ENCODE results near the gene HACE1. TPM values are rescaled to one million over a fixed set of nuclear protein-coding genes. Genes with fewer than 3 reads are reported as not detected.

The HACE1 gene
- total RNA-seq, 6 donors from 2014 or later = 6.3 to 25.3 (median 14.7) TPM

DNA sequence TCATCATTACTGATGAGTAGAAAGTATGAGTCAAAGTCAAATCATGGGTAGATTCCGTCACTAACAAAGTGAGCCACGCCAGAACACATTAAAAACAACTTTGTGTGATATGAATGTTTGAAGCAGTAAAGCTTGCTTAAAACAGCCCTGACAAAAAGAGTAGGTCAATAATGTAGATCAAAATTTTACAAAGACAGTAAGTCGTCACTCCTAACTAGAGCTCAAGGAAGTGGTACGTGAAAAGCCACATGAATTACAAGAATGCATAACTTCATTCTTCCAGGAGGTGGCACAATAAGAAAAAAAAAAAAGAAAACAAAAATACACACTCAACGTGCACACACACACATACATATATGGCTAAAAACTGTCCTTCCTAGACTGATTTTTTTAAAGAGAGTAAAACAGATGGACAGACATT, 69.9 kb downstream of the HACE1 start:
- ATAC-seq (ENCODE audit: low FRiP score in 2 of 2) = peak in 1 of 2 donors; percentile 32
- 35 to 36% methylated on average over 5 of the region's 5 CpGs for WGBS, 2 donors
- H3K4me3 ChIP-seq = no peak overlapping the region
- H3K36me3 ChIP-seq = peaks cover 0 to 18% (median 2%) of the 10 kb centered on the region in 4 donors
- no peaks in the 10 kb centered on the region for H3K9me3 ChIP-seq
- DNase-seq = no peak
- H3K4me1 ChIP-seq = peaks cover 0 to 8% (median 0%) of the 10 kb centered on the region in 4 donors
- no peaks in the 10 kb centered on the region for H3K27me3 ChIP-seq
- TF ChIP-seq EP300 (IDR thresholded peaks at IDR 0.05) = no peak
- TF ChIP-seq, protein P1, sequence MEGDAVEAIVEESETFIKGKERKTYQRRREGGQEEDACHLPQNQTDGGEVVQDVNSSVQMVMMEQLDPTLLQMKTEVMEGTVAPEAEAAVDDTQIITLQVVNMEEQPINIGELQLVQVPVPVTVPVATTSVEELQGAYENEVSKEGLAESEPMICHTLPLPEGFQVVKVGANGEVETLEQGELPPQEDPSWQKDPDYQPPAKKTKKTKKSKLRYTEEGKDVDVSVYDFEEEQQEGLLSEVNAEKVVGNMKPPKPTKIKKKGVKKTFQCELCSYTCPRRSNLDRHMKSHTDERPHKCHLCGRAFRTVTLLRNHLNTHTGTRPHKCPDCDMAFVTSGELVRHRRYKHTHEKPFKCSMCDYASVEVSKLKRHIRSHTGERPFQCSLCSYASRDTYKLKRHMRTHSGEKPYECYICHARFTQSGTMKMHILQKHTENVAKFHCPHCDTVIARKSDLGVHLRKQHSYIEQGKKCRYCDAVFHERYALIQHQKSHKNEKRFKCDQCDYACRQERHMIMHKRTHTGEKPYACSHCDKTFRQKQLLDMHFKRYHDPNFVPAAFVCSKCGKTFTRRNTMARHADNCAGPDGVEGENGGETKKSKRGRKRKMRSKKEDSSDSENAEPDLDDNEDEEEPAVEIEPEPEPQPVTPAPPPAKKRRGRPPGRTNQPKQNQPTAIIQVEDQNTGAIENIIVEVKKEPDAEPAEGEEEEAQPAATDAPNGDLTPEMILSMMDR (IDR thresholded peaks at IDR 0.05) = peak in 3 of 6 experiments; percentile 26 to 29 (median 28)
- no peak overlapping the region for H3K27ac ChIP-seq

DNA sequence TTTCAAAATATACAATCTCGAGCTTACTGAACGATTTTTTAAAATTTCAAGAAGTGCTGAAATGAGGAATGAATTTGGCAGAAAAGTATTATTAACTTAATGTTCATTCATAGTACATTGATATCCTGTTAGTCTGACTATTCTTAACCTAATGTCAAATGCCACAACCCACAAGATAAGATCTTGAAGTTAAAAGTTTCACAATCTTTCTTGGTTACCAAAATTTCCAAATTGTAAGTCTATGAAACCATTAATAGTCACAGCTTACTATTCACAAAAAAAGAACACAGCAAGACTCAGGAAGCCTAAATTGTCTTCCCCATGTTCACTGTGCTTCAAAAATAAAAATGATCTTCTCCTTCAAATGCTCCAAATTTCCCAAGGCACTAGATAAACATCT, 71.3 kb downstream of the HACE1 start:
- peaks cover 0 to 8% (median 0%) of the 10 kb centered on the region in 4 donors for H3K4me1 ChIP-seq
- H3K4me3 ChIP-seq = no peak overlapping the region
- DNase-seq (no peak), ATAC-seq (ENCODE audit: low FRiP score in 2 of 2) (no peak)
- 60 to 82% methylated on average over 2 of the region's 2 CpGs for WGBS, 2 donors
- H3K9me3 ChIP-seq = no peaks in the 10 kb centered on the region
- peaks cover 0 to 15% (median 1%) of the 10 kb centered on the region in 4 donors for H3K36me3 ChIP-seq
- TF ChIP-seq, protein P1 (IDR thresholded peaks at IDR 0.05) = no peak
- no peak for TF ChIP-seq EP300 (IDR thresholded peaks at IDR 0.05)
- TF ChIP-seq POLR2A (IDR thresholded peaks at IDR 0.05) = no peak
- TF ChIP-seq POLR2AphosphoS5 (IDR thresholded peaks at IDR 0.05) = no peak
- H3K27me3 ChIP-seq = no peaks in the 10 kb centered on the region
- H3K27ac ChIP-seq = no peak overlapping the region

DNA sequence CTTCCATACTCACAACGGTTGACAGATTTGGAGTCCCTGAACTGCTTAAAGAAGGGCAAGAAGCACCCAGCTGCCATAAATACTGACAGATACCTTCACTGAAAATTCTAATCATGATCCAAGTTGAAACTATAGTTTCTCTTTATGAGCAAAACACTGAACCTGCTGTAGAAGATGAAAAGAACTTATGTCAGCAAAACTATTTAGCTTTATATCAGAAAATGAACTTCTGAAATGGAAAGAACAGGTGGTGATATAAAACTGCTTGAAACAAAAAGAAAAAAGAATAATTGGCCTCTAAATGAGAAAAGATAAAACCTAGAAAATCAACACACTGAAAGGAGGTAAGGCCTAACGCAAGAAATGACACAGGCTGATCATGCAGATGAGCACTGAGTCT, 72.4 kb downstream of the HACE1 start:
- peaks cover 0 to 8% (median 0%) of the 10 kb centered on the region in 4 donors for H3K4me1 ChIP-seq
- H3K9me3 ChIP-seq = no peaks in the 10 kb centered on the region
- peaks cover 0 to 16% (median 1%) of the 10 kb centered on the region in 4 donors for H3K36me3 ChIP-seq
- no peak overlapping the region for H3K4me3 ChIP-seq
- no peaks in the 10 kb centered on the region for H3K27me3 ChIP-seq
- DNase-seq (no peak), ATAC-seq (ENCODE audit: low FRiP score in 2 of 2) (no peak)
- 95% methylated on average over 2 of the region's 2 CpGs for WGBS, 2 donors
- TF ChIP-seq, protein P1 (IDR thresholded peaks at IDR 0.05) = no peak
- TF ChIP-seq POLR2AphosphoS5 (IDR thresholded peaks at IDR 0.05) (no peak), EP300 (IDR thresholded peaks at IDR 0.05) (no peak), POLR2A (IDR thresholded peaks at IDR 0.05) (no peak)
- no peak overlapping the region for H3K27ac ChIP-seq

DNA sequence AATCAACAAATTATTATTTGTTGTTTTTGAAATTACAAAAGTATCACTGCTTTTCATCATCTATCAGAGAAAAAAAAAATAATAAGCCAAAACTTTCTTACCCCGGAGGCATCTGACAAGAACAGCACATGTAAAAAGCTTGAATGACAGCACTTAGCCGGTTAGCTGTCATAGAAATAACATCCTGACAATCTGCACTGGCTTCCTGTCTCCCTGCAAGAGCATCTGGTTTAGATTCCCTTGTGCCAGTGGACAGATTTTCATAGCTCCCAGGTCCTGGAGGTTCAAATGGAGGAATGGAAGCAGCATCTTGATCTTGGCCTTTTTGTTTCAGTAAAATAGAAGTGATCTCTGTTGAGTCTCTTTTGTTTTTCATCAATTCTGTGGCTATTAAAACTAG, 74.8 kb downstream of the HACE1 start:
- TF ChIP-seq, protein P1 (IDR thresholded peaks at IDR 0.05) = no peak
- TF ChIP-seq POLR2A (IDR thresholded peaks at IDR 0.05) (no peak), POLR2AphosphoS5 (IDR thresholded peaks at IDR 0.05) (no peak), EP300 (IDR thresholded peaks at IDR 0.05) (no peak)
- Histone ChIP-seq H3K4me1 (peaks cover 0 to 5% (median 0%) of the 10 kb centered on the region in 4 donors), H3K27ac (no peak overlapping the region), H3K27me3 (no peaks in the 10 kb centered on the region), H3K4me3 (no peak overlapping the region), H3K36me3 (peaks cover 0 to 9% (median 1%) of the 10 kb centered on the region in 4 donors), H3K9me3 (no peaks in the 10 kb centered on the region)
- no peak for ATAC-seq (ENCODE audit: low FRiP score in 2 of 2)
- no peak for DNase-seq
- WGBS, 2 donors = 45 to 61% methylated on average over 2 of the region's 2 CpGs

DNA sequence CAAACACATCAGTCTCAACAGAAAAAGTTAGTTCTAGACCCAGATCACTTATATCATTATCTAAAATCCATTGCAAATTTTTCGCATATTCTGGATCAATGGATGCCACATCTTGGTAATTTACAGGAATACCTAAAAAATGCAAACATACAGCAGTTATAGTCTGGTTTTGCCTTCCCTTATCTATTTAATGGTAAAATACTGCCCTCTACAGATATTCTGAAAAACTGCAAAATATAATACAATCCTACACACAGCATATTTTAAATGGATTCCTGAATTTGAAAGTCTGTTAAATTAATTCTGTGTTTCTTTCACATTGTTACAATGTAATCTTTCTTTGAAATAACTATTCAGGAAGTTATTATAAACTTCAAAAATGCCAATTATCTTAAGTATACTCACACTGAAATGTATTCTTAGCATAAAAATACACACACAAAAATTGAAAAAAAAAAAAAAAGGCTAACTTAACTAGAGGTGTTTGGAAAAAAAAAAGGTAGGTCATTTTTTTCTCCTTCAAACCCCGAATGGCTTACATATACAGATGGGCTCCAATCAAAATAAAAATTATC, 88.4 kb downstream of the HACE1 start:
- Histone ChIP-seq H3K4me1 (peaks cover 0 to 4% (median 0%) of the 10 kb centered on the region in 4 donors), H3K27ac (peak overlapping the region in 1 of 4 donors; percentile 32), H3K4me3 (no peak overlapping the region), H3K27me3 (no peaks in the 10 kb centered on the region), H3K9me3 (no peaks in the 10 kb centered on the region), H3K36me3 (peaks cover 0 to 12% (median 0%) of the 10 kb centered on the region in 4 donors)
- WGBS, 2 donors = 37 to 43% methylated on average over 2 of the region's 2 CpGs
- no peak for DNase-seq
- peak in 1 of 2 donors; percentile 74 for ATAC-seq (ENCODE audit: low FRiP score in 2 of 2)
- TF ChIP-seq EP300 (IDR thresholded peaks at IDR 0.05) = no peak
- TF ChIP-seq, protein P1 (IDR thresholded peaks at IDR 0.05) = peak; percentile 40 to 55 (median 45)
